Left kidney (tissue), 8 donors: Measurements from ENCODE around the gene CAPN14. TPM values are rescaled to one million over a fixed set of nuclear protein-coding genes. Genes with fewer than 3 reads are reported as not detected.

Experiments
- DNase-seq: peaks from one replicate; pipeline ENCODE4 v3.0.0-alpha.2; 2013
- long read RNA-seq, 8 donors: transcript quantifications; one replicate each; lab custom pipeline, GENCODE V29; 2026
- polyA plus RNA-seq: library from polyadenylated mRNA; unstranded; fragments of 120-200 nt; gene quantifications from one replicate; pipeline ENCODE4 v1.2.1, GENCODE V29; 2013; ENCODE audit not compliant: insufficient read length

Gene CAPN14, protein sequence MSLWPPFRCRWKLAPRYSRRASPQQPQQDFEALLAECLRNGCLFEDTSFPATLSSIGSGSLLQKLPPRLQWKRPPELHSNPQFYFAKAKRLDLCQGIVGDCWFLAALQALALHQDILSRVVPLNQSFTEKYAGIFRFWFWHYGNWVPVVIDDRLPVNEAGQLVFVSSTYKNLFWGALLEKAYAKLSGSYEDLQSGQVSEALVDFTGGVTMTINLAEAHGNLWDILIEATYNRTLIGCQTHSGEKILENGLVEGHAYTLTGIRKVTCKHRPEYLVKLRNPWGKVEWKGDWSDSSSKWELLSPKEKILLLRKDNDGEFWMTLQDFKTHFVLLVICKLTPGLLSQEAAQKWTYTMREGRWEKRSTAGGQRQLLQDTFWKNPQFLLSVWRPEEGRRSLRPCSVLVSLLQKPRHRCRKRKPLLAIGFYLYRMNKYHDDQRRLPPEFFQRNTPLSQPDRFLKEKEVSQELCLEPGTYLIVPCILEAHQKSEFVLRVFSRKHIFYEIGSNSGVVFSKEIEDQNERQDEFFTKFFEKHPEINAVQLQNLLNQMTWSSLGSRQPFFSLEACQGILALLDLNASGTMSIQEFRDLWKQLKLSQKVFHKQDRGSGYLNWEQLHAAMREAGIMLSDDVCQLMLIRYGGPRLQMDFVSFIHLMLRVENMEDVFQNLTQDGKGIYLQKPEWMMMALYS
- 0.13 TPM for polyA plus RNA-seq
- long read RNA-seq, donor 1 = 0 reads
- long read RNA-seq, donor 2 = 0 reads
- long read RNA-seq, donor 3 = 0 reads
- long read RNA-seq, donor 4 = 0 reads
- long read RNA-seq, donor 5 = 0 reads
- long read RNA-seq, donor 6 = 0 reads
- long read RNA-seq, donor 7 = 0 reads
- long read RNA-seq, donor 8 = 0 reads

DNA sequence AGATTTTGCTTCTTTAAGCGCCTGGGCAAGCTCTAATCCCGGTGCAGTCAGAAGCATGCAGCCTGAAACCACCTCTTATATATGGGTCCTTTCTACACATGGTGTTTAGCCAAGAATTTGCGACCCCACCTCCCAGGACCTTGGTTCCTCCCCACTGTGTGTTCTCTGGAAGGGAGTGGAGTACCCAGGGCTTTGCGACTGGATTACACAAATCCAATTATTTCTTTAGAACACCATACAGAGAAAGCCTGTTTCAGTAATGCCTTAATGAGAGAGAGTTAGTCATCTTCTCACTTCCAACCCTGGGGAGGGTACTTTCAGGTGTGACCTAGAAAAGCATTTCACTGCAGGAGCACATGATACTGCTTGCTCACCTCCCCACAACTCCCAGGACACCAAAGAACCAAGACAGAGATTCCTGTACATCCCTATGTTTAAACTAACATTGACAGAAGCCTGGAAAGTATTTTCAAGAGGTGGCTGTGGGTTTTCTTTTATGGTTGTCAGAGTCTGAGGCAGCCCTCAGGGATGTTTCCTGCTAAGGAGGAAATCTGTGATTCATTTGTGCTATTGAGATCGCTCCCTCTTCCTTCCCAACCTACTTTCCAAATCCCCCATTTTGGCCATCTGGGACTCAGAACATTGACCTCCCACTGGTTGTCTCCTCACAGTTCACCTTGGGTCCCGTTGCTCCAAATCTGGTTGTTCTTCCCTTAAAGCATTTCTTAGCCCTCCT is at the start of gene CAPN14:
CAPN14 (minus strand) TSS at position 51 of the 736 bp plus-strand sequence. CDS start 12,068 bp downstream, outside the sequence.
- DNase-seq = no peak

- no peak for DNase-seq
Observed at GRCh38 chr2:31266804-31267203, 49.5 kb upstream of the CAPN14 start.

DNA sequence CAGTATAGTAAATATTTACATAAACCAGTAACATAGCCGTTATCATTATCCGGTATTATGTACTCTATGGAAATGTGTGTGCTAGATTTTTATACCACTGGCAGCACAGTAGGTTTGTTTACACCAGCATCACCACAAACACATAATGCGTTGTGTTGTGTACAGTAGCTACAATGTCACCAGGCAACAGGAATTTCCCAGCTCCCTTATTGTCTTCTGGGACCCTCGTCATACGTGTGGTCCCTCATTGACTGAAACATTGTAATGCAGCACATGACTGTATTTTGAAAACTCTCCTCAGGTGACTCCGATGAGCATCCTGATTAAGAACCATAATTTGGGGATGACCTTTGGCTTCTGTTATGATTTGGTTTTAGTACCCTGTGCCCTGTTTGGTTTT is 47.9 kb upstream of the CAPN14 start:
- no peak for DNase-seq

DNA sequence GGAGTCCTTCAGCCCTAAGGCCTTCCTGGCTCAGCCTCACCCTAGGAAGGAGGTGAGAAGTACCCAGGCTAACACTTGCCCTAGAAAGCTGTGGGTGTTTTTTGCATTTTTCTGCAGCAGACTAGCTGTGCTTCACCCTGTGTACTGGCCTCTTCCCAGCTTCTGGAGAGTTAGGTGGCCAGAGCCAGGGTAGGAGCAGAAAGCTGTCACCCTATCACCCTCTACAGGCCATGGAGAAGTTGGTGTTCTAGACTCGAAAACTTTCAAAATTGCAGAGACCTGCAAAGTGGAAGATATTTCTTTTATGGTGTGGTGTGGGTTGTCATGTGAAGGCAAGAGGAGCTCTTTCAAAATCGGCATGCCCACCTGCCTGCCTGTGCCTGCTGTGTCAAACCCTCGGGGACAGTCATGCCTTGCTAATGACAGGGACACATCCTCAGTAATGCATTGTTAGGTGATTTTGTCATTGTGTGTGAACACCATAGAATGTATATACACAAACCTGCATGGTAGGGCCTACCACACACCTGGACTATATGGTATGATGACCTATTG is 46.4 kb upstream of the CAPN14 start:
- no peak for DNase-seq

DNA sequence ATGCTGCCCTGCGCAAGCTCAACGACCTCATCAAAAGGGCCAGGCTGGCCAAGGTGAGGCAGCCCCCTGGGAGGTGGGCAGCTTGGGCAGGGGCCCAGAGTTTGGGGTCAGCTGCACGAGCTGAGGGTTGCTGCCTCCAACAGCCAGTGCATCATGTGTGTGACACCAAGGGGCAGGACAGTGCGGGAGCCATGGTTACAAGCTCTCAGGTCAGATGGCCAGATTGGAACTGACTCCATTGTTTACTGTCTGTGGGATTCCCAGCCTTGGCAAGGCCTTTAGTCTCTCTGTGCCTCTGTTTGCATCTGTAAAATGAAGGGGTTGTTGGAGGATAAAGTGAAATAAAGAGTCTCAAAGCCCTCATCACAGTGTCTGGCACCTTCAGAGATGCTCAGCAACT is 43.6 kb upstream of the CAPN14 start:
- no peak for DNase-seq

DNA sequence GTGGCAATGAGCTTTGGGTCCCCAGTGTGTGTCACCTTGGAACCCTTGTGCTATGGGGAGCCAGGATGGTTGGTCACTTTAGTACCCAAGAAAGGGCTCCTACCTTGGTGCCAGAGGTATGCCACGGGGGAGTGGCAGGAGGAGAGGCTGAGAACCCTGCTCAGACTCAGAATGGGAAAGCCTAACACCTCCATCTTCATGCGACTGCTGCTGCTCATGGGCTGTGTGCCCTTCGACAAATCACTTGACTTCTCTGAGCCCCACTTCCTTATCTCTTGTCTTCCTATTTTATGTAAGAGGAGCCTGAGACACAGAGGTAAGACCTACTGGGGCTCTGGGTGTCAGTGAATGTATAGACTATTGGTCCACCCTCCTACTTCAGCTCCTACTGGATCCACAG is 41.8 kb upstream of the CAPN14 start:
- DNase-seq = no peak

DNA sequence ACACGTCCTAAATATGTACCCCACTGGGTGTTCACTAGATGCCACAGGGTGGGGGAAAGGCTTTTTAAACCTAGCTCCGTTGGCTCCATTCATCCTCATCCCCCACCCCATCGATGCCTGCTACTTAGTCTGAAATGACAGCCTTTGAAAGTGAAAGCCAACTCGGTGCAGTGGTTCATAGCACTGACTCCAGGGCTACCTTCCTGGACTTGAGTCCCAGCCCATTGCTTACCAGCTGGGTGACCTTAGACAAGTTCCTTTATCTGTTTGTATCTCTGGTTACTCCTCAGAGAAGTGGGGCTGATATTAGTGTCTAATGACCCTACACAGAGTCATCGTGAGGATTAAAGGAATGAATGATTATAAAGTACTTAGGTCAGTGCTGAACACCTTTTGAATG is 41.0 kb upstream of the CAPN14 start:
- DNase-seq = no peak

GRCh38 chr2:31256611-31257382 is 39.5 kb upstream of the CAPN14 start:
- DNase-seq = no peak

DNA sequence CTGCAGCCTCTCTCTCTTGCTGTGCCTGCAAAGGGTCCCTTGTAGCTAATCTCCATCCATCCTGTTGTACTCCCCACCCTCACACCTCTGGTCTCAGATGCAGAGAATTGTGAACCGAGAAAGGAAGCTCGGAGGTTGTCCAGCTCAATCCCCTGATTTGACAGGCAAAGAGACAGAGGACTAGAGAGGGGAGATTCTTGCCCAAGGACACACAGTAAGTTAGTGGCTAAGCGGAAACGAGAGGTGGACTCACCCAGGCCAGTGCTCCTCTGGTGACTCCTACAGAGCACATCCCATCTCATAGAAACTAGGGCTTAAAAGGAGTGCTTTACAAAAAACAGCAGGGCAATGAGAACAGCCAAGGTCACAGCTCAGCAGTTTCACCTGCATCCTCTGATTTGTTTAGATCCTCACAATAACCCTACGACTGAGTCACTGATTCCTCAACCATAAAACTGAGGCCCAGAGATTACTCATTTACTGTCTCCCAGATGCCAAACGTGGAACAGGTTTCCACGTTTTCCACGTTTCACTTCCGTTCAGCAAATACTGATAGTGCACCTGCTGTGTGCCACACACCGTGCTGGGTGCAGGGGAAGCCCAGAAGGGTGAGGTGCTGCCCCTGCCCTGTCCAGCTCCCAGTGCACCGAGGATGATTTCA is 38.7 kb upstream of the CAPN14 start:
- DNase-seq = no peak

DNA sequence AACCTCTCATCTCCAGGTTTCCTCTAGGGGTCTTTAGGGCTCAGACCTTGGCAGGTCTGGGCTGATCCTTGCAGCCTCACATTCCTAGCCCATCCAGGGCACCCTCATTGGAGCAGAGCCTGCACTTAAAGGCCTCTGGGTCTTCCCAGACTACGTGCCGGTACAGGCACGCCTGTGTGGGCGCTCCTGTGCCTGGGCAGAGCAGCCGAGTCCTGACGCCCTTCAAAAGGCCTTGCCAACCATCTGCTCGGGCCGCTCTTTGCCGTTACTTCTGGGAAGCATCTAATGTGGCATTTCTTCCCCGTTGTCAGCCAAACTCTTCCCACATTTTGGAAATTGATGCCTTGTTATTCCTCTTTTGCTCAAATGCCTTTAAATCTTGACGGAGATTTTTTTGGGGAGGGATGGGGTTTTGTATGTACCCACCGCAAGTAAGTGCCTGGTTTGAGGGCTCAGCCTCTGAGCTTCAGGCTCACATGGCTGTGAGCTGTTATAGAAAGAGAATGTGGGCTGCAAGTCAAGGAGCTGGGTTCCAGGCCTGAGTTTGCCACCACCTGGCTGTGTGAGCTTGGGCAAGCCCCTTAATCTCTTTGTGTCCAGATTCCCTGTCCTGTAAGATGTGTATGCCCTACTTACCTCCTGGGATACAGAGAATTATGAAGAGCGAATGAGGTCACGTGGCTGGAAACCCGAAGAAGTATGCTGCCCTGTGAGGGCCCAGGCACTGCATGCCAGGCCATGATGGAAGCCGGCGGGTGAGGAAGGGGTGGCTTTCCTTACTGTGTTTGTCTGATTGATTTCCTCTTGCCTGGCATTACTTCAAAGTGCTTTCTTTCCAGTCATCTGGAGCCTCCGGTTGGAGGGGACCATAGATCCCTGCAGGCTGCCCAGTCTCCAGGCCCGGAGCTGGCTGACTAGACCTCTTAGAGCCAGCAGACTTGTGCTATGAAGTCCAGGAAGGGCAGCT is 37.2 kb upstream of the CAPN14 start:
- no peak for DNase-seq

GRCh38 chr2:31253356-31254131 is 36.2 kb upstream of the CAPN14 start:
- no peak for DNase-seq

- DNase-seq = no peak
Observed at GRCh38 chr2:31251851-31252250, 34.5 kb upstream of the CAPN14 start.

GRCh38 chr2:31251018-31251417 is 33.7 kb upstream of the CAPN14 start:
- no peak for DNase-seq

GRCh38 chr2:31249009-31249690 is 31.8 kb upstream of the CAPN14 start:
- no peak for DNase-seq

DNA sequence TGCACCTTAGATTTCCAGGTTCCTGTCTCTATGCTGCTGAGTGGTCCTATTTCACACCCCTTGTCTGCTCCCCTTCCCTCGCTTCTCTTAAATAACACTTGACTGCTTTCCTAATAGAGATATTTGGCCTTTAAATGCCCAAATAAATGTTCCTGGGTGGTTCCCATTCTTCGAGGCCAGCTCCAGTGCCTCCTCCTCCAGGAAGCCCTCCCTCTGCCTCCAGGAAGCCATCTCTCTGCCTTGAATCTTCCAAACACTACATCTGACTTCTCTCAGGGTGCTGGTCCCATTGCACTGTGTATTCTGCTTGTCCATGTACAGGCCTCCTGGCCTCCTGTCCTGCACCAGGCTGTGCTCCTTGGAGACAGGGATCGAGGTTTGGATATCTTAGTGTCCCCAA is 30.8 kb upstream of the CAPN14 start:
- DNase-seq = no peak

- DNase-seq = no peak
Observed at GRCh38 chr2:31247711-31248110, 30.4 kb upstream of the CAPN14 start.

DNA sequence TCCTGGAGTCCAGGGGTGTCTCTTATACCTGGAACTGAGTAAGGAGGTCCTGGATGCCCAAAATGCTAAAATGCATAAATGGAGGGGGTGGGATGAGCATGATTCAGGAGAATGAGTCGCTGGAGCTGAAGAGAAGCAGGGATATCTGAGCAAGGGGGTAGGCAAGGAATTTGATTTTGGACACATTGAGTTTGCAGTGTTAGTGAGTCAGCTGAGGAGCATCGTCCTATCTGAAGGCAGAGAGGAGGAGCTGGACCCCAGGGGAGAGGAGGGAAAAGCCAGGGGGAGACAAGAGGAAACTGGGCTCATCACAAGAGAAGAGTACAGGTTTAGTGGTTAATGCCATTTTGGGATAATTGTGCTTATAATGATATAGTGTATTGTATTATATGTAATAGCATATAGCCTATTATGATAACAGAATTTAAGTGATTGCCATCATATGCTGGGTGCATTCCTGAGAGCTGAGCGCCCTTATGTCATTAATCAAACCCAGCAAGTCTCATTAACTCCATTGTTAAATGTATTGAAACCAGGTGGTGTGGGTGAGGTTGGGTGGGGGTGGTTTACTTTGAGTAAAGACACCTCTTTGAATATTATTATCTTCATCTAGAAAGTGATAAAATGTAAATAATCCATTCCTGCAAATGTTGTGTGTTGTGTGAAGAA is 29.0 kb upstream of the CAPN14 start:
- DNase-seq = no peak

DNA sequence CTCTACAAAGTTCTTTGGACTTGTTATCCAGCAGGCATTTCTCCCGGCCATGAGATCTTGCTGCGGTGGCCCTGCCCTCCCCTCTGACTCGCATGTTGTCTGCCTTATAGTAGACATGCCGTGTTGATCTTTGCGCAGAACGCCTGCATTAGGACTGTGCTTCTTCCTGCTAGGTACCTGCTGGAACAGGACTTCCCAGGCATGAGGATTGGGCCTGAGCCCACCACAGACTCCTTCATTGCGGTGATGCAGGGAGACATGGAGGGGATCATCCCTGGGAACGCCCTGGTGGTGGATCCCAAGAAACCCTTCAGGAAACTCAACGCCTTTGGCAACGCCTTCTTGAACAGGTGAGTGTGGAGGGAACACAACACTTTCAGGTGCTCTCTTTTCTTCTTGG is 26.8 kb upstream of the CAPN14 start:
- no peak for DNase-seq
